HUES48 (cell line): ENCODE data around the gene KLKB1.
"Not testable (repeated sequence)": the region's sequence is repeated elsewhere in the genome, so short reads cannot be mapped to it uniquely, and the experiment has no call there.

ENCODE experiments used
- H3K27ac ChIP-seq: one replicate; pipeline ENCODE4 v1.7.0; 2013; ENCODE audit warnings: low read depth, low read length, inconsistent platforms
- H3K27me3 ChIP-seq: 2 replicates; pipeline ENCODE4 v1.6.1; 2013; ENCODE audit warnings: mild to moderate bottlenecking, low read length; ENCODE audit not compliant: control insufficient read depth, insufficient read depth
- H3K36me3 ChIP-seq: 2 replicates; pipeline ENCODE4 v1.6.1; 2013; ENCODE audit warnings: low read length; ENCODE audit not compliant: control insufficient read depth, insufficient read depth
- H3K4me1 ChIP-seq: 2 replicates; pipeline ENCODE4 v1.6.1; 2013; ENCODE audit warnings: mild to moderate bottlenecking, low read length; ENCODE audit not compliant: control insufficient read depth, insufficient read depth
- H3K4me3 ChIP-seq: 2 replicates; pipeline ENCODE4 v1.5.1; 2013; ENCODE audit warnings: mild to moderate bottlenecking, low read depth, low read length
- H3K9ac ChIP-seq: 2 replicates; pipeline ENCODE4 v1.6.1; 2013; ENCODE audit warnings: mild to moderate bottlenecking, low read depth, low read length, moderate library complexity
- H3K9me3 ChIP-seq: 2 replicates; pipeline ENCODE4 v1.6.1; 2013; ENCODE audit warnings: low read length; ENCODE audit not compliant: control insufficient read depth, insufficient read depth

Gene KLKB1

DNA sequence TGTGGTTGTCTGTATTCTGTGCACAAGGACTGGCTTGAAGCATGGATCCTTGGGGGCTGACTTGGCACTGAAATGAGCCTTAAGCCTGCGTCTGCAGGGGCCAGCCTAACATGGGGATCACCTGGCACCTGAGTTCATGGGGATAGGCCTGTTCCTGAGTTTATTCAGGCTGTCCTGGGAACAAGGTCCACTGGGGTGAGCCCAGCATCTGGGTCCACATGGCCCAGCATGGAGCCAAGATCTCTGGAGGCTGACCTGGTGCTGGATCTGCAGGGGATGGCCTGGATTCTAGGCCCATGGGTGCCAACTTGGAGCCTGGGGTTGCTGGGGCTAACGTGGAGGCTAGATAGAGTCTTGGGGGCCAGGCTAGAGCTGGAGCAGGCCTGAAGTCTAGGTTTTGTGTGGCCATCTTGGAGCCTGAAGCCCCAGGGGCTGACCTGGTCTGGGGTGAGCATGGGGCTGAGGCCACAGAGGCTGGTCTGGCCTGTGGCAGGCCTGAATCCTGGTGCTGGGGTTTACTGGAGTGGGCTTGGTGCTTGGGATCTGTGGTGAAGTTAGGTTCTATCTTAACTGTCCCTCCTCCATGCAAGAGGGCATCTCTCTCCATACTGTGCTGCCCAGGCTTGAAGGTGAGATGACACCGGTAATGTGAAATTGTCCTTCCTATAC lies 652 bp upstream of the KLKB1 start:
- Histone ChIP-seq H3K27me3 (no peaks in the 10 kb centered on the region), H3K27ac (no peak overlapping the region), H3K36me3 (no peaks in the 10 kb centered on the region), H3K9me3 (peaks cover 36% of the 10 kb centered on the region), H3K4me1 (peaks cover 22% of the 10 kb centered on the region), H3K9ac (no peak overlapping the region), H3K4me3 (no peak overlapping the region)

DNA sequence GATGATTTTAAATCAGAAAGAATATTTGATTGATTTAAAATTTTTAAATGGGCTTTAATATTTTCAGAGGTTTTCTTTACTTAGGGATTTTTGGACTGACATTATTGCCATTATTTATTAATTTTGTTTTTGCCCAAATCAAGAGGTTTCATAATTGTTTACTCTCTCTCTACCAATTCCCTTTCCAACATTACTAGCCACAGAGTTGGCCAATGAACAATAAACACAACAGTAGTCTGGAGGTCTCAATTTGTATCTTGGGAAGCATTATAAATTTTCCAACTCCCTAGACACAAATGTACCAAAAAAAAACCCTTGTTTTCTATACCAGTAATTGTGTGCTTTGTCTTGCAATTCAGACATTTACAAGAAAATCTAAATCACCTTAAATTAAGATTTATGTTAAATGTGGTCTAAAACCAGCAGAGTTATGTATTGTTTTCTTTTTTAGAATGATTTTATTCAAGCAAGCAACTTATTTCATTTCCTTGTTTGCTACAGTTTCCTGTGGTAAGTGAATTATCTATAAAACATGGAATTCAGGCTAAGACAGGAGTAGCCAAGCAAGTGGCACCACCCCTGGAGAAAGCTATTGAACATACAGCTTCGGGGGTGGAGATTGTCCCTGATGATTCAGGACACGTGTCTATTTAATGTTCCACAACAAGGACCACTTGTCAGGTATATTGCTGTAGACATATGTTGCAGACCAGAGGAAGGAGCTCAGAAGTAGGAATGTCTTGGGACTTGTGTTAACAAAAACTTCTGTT lies 622 bp downstream of the KLKB1 start:
- Histone ChIP-seq H3K9ac (no peak overlapping the region), H3K4me3 (no peak overlapping the region), H3K4me1 (peaks cover 20% of the 10 kb centered on the region), H3K27me3 (no peaks in the 10 kb centered on the region), H3K36me3 (no peaks in the 10 kb centered on the region), H3K27ac (no peak overlapping the region), H3K9me3 (peaks cover 33% of the 10 kb centered on the region)

DNA sequence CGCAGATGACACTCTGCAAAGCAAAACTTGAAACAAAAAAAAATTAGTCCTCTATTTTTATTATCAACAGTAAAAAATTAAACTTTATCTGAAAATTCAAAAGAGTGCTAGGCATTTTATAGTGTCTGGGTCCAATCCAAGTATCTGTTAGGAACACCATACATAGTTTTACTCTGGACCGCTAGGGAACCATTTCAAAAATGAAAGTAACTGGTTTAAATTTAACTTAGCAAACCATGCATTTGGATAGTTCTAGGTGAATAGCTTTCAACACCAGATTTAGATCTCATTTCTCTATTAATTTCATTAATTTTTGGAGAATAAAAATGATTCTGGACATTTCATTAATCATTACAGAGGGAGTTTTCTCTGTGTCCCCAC lies 1.2 kb downstream of the KLKB1 start:
- no peaks in the 10 kb centered on the region for H3K27me3 ChIP-seq
- peaks cover 27% of the 10 kb centered on the region for H3K9me3 ChIP-seq
- no peaks in the 10 kb centered on the region for H3K36me3 ChIP-seq
- H3K4me1 ChIP-seq, result peaks cover 20% of the 10 kb centered on the region
- H3K4me3 ChIP-seq, result no peak overlapping the region
- H3K27ac ChIP-seq, result no peak overlapping the region
- no peak overlapping the region for H3K9ac ChIP-seq

DNA sequence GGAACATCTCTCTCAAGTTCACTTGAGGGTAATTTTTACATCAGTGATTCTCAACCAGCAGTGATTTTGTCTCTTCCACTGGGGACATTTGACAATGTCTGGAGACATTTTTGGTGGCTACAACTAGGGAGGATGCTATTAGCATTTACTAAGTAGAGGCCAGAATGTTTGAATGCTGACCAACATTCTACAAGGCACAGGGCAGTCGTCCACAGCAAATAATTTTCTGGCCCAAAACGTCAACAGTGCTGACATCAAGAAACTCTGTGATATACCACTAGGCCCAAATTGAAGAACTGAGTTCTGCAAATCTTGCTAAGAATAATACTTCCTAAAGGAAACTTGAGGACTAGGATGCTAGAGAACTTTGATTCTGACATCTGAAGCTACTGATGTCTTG lies 7.1 kb downstream of the KLKB1 start:
- Histone ChIP-seq H3K4me1 (0 out of 2 replicates have a peak, but pooled peaks cover 2% of the 10 kb centered on the region), H3K36me3 (no peaks in the 10 kb centered on the region), H3K27ac (no peak overlapping the region), H3K27me3 (no peaks in the 10 kb centered on the region), H3K4me3 (no peak overlapping the region), H3K9ac (no peak overlapping the region), H3K9me3 (no peaks in the 10 kb centered on the region)

DNA sequence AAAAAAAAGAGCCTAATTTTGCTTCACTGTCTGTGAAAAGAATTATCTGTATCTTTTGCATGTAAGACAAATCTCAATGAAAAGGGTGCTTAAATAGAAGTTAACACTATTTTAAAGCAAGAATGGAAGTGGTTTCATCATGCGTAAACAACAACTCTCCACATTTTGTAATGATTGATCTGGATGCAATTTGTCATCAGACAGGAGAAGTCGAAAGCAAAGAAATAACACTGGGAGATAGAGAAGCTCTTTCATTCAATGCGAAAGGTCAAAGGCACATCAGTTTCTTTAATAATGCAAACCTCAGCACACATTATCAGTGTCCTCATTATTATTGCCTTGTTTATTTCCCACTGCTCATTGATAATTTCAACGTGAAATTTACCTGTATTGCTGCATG lies 8.8 kb downstream of the KLKB1 start:
- Histone ChIP-seq H3K27me3 (no peaks in the 10 kb centered on the region), H3K27ac (no peak overlapping the region), H3K4me1 (peaks cover 9% of the 10 kb centered on the region), H3K9ac (no peak overlapping the region), H3K9me3 (no peaks in the 10 kb centered on the region), H3K36me3 (no peaks in the 10 kb centered on the region), H3K4me3 (no peak overlapping the region)

DNA sequence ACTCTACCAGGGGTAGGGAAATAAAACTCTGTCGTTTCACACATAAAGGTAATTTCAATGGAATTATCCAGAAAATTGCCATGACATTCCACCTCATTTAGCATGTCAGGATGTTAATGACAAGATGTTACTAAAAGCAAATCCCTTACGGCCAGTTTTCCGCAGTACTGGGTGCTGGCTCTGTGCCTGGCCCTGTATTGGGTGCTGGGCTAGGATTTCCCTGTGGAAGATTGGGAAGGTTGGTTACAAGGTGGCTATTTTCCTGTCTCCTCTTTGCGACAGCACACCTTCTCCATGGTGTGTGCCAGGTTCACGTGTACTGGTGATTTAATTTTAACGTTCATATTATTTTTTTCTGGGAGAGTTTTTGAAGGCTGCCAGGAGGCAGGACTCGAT lies 13.1 kb downstream of the KLKB1 start:
- Histone ChIP-seq H3K27ac (no peak overlapping the region), H3K27me3 (no peaks in the 10 kb centered on the region), H3K9me3 (0 out of 2 replicates have a peak, but pooled peaks cover 8% of the 10 kb centered on the region), H3K36me3 (peaks cover 5% of the 10 kb centered on the region; the same call in 1 of the 2 replicates), H3K4me1 (peaks cover 20% of the 10 kb centered on the region), H3K9ac (0 out of 2 replicates have a peak overlapping the region, but pooled peaks have one; percentile 23), H3K4me3 (no peak overlapping the region)

DNA sequence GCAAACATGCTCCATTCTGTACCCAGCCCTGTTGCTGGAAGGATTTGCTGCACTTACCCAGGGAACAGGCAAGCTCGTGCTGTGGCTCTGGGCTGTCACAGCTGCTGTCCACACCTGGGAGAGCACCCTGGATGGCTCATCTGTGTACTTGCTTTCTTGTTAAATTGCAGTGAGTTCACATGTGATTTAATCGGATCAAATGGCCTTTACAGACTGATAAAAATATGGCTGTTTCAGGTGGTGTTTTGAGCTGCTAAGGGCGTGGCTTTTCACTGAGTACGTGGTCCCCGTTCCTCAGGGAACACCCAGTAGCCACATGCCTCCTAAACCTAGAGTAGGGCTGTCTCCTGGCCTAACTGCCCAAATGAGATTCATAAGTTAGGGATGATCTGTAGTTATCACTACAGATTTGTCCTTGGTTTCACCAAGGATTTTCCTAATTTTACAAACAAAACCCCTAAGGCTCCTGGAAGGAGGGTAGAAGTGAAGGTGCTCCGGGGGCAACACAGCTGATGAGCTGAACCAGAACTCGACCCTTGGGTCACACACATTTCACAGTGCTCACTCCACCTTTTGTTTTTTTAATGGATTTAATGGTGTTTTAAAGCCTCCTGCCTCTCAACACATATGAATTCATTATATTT lies 13.7 kb downstream of the KLKB1 start:
- Histone ChIP-seq H3K9me3 (peaks cover 12% of the 10 kb centered on the region; the same call in 1 of the 2 replicates), H3K27me3 (no peaks in the 10 kb centered on the region), H3K27ac (no peak overlapping the region), H3K4me3 (no peak overlapping the region), H3K9ac (peak overlapping the region; percentile 35; the same call in 1 of the 2 replicates), H3K36me3 (peaks cover 5% of the 10 kb centered on the region; the same call in 1 of the 2 replicates), H3K4me1 (peaks cover 20% of the 10 kb centered on the region)

DNA sequence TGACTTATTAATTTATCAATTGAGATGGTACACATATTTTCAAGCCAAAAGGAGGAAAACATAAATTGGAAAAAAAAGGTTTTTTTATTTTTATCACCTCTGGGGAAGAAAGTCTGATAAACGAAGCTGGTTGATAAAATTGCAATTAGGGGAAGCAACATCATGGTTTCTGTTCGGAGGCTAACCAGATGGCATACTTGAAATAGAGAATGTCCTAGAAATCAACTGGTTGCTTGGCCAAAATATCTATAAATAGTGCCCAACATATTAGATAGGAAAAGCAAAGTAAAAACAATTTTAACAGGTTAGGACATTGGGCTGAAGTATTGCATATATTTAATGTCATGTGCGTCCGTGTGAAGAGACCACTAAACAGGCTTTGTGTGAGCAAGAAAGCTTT lies 14.3 kb downstream of the KLKB1 start:
- Histone ChIP-seq H3K4me3 (no peak overlapping the region), H3K27ac (peak overlapping the region; percentile 15), H3K9me3 (peaks cover 14% of the 10 kb centered on the region; the same call in 1 of the 2 replicates), H3K4me1 (peaks cover 20% of the 10 kb centered on the region), H3K36me3 (peaks cover 5% of the 10 kb centered on the region; the same call in 1 of the 2 replicates), H3K27me3 (no peaks in the 10 kb centered on the region), H3K9ac (no peak overlapping the region; the same call in 1 of the 2 replicates)

DNA sequence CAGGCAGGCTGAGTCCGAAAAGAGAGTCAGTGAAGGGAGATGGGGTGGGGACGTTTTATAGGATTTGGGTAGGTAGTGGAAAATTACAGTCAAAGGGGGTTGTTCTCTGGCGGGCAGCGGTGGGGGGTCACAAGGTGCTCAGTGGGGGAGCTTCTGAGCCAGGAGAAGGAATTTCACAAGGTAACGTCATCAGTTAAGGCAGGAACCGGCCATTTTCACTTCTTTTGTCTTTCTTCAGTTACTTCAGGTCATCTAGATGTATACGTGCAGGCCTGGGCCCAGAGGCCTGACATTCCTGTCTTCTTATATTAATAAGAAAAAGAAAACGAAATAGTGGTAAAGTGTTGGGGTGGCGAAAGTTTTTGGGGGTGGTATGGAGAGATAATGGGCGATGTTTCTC lies 14.7 kb downstream of the KLKB1 start:
- H3K27ac ChIP-seq, result peak overlapping the region; percentile 15

DNA sequence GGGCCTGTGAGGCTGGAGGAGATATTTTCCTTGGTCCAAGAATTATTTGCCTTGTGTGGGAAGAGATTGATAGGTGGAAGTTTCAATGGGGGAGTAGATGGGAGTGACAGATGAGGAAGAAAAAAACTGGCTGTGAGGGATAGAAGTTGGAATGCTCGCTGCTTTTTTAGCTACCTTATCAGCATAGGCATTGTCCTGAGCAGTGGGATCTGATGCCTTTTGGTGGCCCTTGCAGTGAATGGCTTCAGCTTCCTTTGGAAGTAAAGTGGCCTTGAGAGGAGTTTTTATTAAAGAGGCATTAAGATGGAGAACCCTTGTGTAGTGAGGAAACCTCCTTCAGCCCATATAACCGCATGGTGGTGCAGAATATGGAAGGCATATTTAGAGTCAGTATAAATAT lies 16.0 kb downstream of the KLKB1 start:
- peaks cover 5% of the 10 kb centered on the region; the same call in 1 of the 2 replicates for H3K36me3 ChIP-seq
- H3K9me3 ChIP-seq, result peaks cover 14% of the 10 kb centered on the region; the same call in 1 of the 2 replicates
- H3K9ac ChIP-seq, result no peak overlapping the region
- H3K4me1 ChIP-seq, result peaks cover 27% of the 10 kb centered on the region
- H3K27me3 ChIP-seq, result no peaks in the 10 kb centered on the region
- H3K4me3 ChIP-seq, result peak overlapping the region; percentile 40; the same call in 1 of the 2 replicates
- peak overlapping the region; percentile 50 for H3K27ac ChIP-seq

More for the DNA sequence above, 14.7 kb downstream of the KLKB1 start:
- H3K4me1 ChIP-seq, result peaks cover 20% of the 10 kb centered on the region
- H3K9me3 ChIP-seq, result peaks cover 14% of the 10 kb centered on the region; the same call in 1 of the 2 replicates
- H3K27me3 ChIP-seq, H3K4me3 ChIP-seq, H3K9ac ChIP-seq, H3K36me3 ChIP-seq: not testable (repeated sequence)
